SU-DHL-6 (cell line): ENCODE measurements around the gene KMT2D.
A peak's percentile ranks its signal among the peaks of the same experiment; 100 is the strongest.

Experiments
- H2AFZ ChIP-seq: fragments of 200-600 bp; sonication (generic); 2 replicates; pipeline ENCODE4 v1.6.1; 2014; ENCODE audit warnings: low read depth, mild to moderate bottlenecking, moderate library complexity, mixed read lengths, antibody characterized with exemption, low read length; ENCODE audit not compliant: severe bottlenecking
- H3F3A ChIP-seq: fragments of 200-600 bp; shearing (Covaris generic); 2 replicates; pipeline ENCODE4 v1.6.0; 2016; ENCODE audit warnings: antibody characterized with exemption, mild to moderate bottlenecking; ENCODE audit not compliant: insufficient read depth
- H3K27ac ChIP-seq: fragments of 200-600 bp; sonication (generic); 2 replicates; pipeline ENCODE4 v1.5.1; 2016; ENCODE audit warnings: low read depth, mild to moderate bottlenecking, low read length, moderate library complexity, mixed read lengths
- H3K27me3 ChIP-seq: fragments of 200-600 bp; sonication (generic), shearing (Covaris generic); 2 replicates; pipeline ENCODE4 v1.6.0; 2014; ENCODE audit warnings: mild to moderate bottlenecking, low read length
- H3K36me3 ChIP-seq: fragments of 200-600 bp; sonication (generic); 2 replicates; pipeline ENCODE4 v1.6.1; 2014; ENCODE audit warnings: mild to moderate bottlenecking, low read length, mixed read lengths
- H3K4me2 ChIP-seq: fragments of 300-600, 200-600 bp; shearing (Covaris generic), sonication (generic); 2 replicates; pipeline ENCODE4 v1.6.0; 2014; ENCODE audit warnings: low read length, low read depth, mild to moderate bottlenecking; ENCODE audit not compliant: poor library complexity, severe bottlenecking
- H3K4me3 ChIP-seq: fragments of 200-600 bp; sonication (generic); 2 replicates; pipeline ENCODE4 v1.5.1; 2014; ENCODE audit warnings: antibody characterized with exemption, low read length, mild to moderate bottlenecking, mixed read lengths; ENCODE audit not compliant: insufficient read depth, poor library complexity, severe bottlenecking
- H3K79me2 ChIP-seq: fragments of 200-600 bp; sonication (generic); 2 replicates; pipeline ENCODE4 v1.6.1; 2014; ENCODE audit warnings: mild to moderate bottlenecking, low read length, moderate library complexity; ENCODE audit not compliant: insufficient read depth
- H3K9ac ChIP-seq: fragments of 200-600 bp; sonication (generic); 2 replicates; pipeline ENCODE4 v1.7.0; 2014; ENCODE audit warnings: mild to moderate bottlenecking, low read length
- H3K9me2 ChIP-seq: fragments of 200-600 bp; sonication (generic); replicated peaks from 2 replicates; pipeline ENCODE4 v1.6.1; 2014; ENCODE audit warnings: low read length; ENCODE audit not compliant: insufficient read depth
- H3K9me3 ChIP-seq: fragments of 200-600 bp; sonication (generic); 2 replicates; pipeline ENCODE4 v1.6.1; 2014; ENCODE audit warnings: low read length, mixed read lengths; ENCODE audit not compliant: insufficient read depth
- H4K20me1 ChIP-seq: fragments of 200-600 bp; sonication (generic); 2 replicates; pipeline ENCODE4 v1.6.1; 2014; ENCODE audit warnings: low read depth, mild to moderate bottlenecking, antibody characterized with exemption, low read length, moderate library complexity, mixed read lengths
- CTCF ChIP-seq: fragments of 200-600 bp; sonication (generic); IDR thresholded peaks from one replicate; pipeline ENCODE4 v1.5.1; 2017; ENCODE audit warnings: antibody characterized with exemption, mild to moderate bottlenecking, low read length, moderate library complexity; ENCODE audit not compliant: insufficient read depth, poor library complexity, severe bottlenecking
- EZH2phosphoT487 ChIP-seq: fragments of 200-600 bp; sonication (generic), shearing (Covaris generic); conservative IDR thresholded peaks from 2 replicates; pipeline ENCODE4 v1.6.1; 2018; ENCODE audit warnings: mild to moderate bottlenecking, antibody characterized with exemption, low read length, moderate library complexity, mixed read lengths

The KMT2D gene

DNA sequence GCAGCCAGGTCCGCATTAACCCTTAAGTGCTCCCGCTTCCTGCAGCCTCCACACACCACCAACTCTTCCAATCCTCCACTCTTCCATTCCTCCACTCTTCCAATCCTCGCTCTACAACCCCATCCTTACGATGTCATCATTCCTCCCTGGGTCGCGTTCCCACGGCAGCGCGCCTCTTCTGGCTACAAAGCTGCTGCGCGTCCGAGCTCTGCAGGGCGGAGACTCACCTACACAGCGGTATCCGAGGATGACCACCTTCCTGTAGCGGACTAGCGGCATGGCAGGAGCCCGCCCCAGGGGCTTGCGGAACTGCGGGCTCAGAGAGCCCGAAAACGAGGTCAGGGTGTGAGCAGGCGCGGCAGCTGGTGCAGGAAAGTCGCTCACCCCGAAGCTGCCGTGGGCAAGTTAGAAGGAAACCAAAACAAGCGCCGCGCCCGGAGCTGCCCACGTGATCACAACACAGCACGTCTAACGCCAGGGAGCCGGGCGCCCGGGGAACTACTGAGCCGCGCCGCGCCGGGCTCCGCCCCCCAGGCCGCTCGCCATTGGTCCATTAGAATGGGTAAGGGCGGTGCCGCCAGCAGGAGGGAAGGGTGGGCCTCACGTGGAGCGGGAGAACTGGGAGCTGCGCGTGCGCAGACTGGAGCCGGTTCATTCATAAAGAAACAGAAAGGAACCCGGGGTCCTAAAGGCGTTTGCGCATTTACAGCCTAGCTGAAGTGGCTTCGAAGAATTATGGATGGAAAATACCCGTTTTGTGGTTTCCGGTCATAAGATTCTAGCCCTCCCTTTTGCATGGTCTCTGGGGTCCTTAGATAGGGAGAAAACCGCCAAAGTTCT lies 9.1 kb upstream of the KMT2D start, which contains the start of gene RHEBL1:
TSS of gene RHEBL1 (minus strand) at position 473 of the 840 bp plus-strand sequence. CDS start at position 279, 194 bp downstream.
- peak within 1 kb of the TSS; percentile 71 for H3K9ac ChIP-seq
- peak within 1 kb of the TSS; percentile 22; the same call in 1 of the 2 replicates for H3K27ac ChIP-seq
- peak within 1 kb of the TSS; percentile 95 for H3K4me3 ChIP-seq
- no peaks in the 10 kb centered on the region for H3K36me3 ChIP-seq
- no peaks in the 10 kb centered on the region for H3K79me2 ChIP-seq
- no peaks in the 10 kb centered on the region for H3K9me2 ChIP-seq
- no peaks in the 10 kb centered on the region for H3K9me3 ChIP-seq
- H3F3A ChIP-seq: no peaks in the 10 kb centered on the region; the same call in 1 of the 2 replicates
- peak within 1 kb of the TSS; percentile 76 for H3K4me2 ChIP-seq
- TF ChIP-seq CTCF (no peak), EZH2phosphoT487 (no peak)
- H3K27me3 ChIP-seq: no peaks in the 10 kb centered on the region
- H2AFZ ChIP-seq: peak within 1 kb of the TSS; percentile 100
- no peaks in the 10 kb centered on the region for H4K20me1 ChIP-seq

GRCh38 chr12:49068879-49069506 lies 8.4 kb upstream of the KMT2D start:
- H3K27me3 ChIP-seq: no peaks in the 10 kb centered on the region
- no peak overlapping the region for H3K27ac ChIP-seq
- H4K20me1 ChIP-seq: no peaks in the 10 kb centered on the region
- H3K9ac ChIP-seq: peak overlapping the region; percentile 71
- no peaks in the 10 kb centered on the region for H3K9me2 ChIP-seq
- no peaks in the 10 kb centered on the region; the same call in 1 of the 2 replicates for H3F3A ChIP-seq
- peak overlapping the region; percentile 76 for H3K4me2 ChIP-seq
- TF ChIP-seq CTCF: no peak
- TF ChIP-seq EZH2phosphoT487: no peak
- H3K79me2 ChIP-seq: no peaks in the 10 kb centered on the region
- no peaks in the 10 kb centered on the region for H3K36me3 ChIP-seq
- peak overlapping the region; percentile 100 for H2AFZ ChIP-seq
- H3K9me3 ChIP-seq: no peaks in the 10 kb centered on the region
- peak overlapping the region; percentile 95 for H3K4me3 ChIP-seq

DNA sequence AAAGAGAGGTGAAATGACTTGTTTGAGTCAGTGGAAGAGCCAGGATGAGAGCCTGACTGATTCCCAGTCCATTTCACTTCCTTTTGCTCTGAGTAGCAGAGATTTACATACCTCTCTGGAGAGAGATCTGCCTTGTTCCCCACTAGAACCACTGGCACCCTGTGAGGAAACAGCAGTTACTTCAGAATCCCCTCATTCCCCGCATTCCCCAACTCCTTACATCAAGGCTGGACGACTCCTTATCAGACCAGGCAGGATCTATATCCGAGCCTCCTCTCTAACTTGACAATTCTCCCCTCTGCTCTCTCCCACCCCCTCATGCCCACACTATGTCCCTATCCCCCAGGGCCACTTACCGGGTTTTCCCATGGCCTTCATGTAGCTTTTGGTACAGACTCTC lies 5.5 kb upstream of the KMT2D start:
- Histone ChIP-seq H3K79me2 (peaks cover 3% of the 10 kb centered on the region; the same call in 1 of the 2 replicates), H3K4me3 (no peak overlapping the region), H4K20me1 (no peaks in the 10 kb centered on the region), H3K27me3 (no peaks in the 10 kb centered on the region), H3K9ac (no peak overlapping the region), H3K4me2 (no peak overlapping the region), H3K36me3 (no peaks in the 10 kb centered on the region), H3F3A (peaks cover 6% of the 10 kb centered on the region), H3K9me2 (no peaks in the 10 kb centered on the region), H3K27ac (no peak overlapping the region), H2AFZ (no peak overlapping the region), H3K9me3 (no peaks in the 10 kb centered on the region)
- TF ChIP-seq CTCF: no peak
- TF ChIP-seq EZH2phosphoT487: no peak
